Fibroblast of skin of left biceps (primary cell): ENCODE data around the gene CSGALNACT2.

ENCODE experiments used
- DNase-seq, 2 experiments: peaks; one replicate each; pipeline ENCODE4 v3.0.0-alpha.2; 2013; ENCODE audit warnings: low read depth in 2 of 2

CSGALNACT2 gene

GRCh38 chr10:43124094-43124521 is 14.1 kb upstream of the CSGALNACT2 start:
- DNase-seq, result no peak

- DNase-seq, result no peak
Measured at GRCh38 chr10:43124574-43125273, 13.5 kb upstream of the CSGALNACT2 start.

- DNase-seq, result no peak
Measured at GRCh38 chr10:43125274-43125845, 12.9 kb upstream of the CSGALNACT2 start.

- no peak for DNase-seq
Measured at GRCh38 chr10:43125881-43126731, 12.1 kb upstream of the CSGALNACT2 start.

GRCh38 chr10:43126759-43127424 is 11.4 kb upstream of the CSGALNACT2 start:
- no peak for DNase-seq

GRCh38 chr10:43127442-43127841 is 10.8 kb upstream of the CSGALNACT2 start:
- DNase-seq, result no peak

GRCh38 chr10:43128331-43128730 is 9.9 kb upstream of the CSGALNACT2 start:
- DNase-seq, result no peak

GRCh38 chr10:43128958-43129706 is 9.1 kb upstream of the CSGALNACT2 start:
- DNase-seq, result peak; percentile 89 to 92

GRCh38 chr10:43130770-43131171 is 7.5 kb upstream of the CSGALNACT2 start:
- DNase-seq, result no peak

- DNase-seq, result no peak
Measured at GRCh38 chr10:43131256-43131655, 7.0 kb upstream of the CSGALNACT2 start.

- no peak for DNase-seq
Measured at GRCh38 chr10:43131906-43132305, 6.3 kb upstream of the CSGALNACT2 start.

GRCh38 chr10:43132867-43133787 is 5.1 kb upstream of the CSGALNACT2 start:
- DNase-seq, result no peak

- DNase-seq, result no peak
Measured at GRCh38 chr10:43134126-43134905, 3.9 kb upstream of the CSGALNACT2 start.

GRCh38 chr10:43135064-43135463 is 3.2 kb upstream of the CSGALNACT2 start:
- DNase-seq, result no peak

GRCh38 chr10:43135656-43136055 is 2.6 kb upstream of the CSGALNACT2 start:
- DNase-seq, result no peak

- DNase-seq, result no peak
Measured at GRCh38 chr10:43136432-43136831, 1.8 kb upstream of the CSGALNACT2 start.

- no peak for DNase-seq
Measured at GRCh38 chr10:43136995-43137716, 1.1 kb upstream of the CSGALNACT2 start.

GRCh38 chr10:43137717-43138020 is 576 bp upstream of the CSGALNACT2 start:
- peak; percentile 32 to 35 for DNase-seq

- no peak for DNase-seq
Measured at GRCh38 chr10:43138757-43139241, 554 bp downstream of the CSGALNACT2 start.
